Cerebellar nuclear complex (tissue), 1 donor: ENCODE results near the gene PRSS1.
A peak's percentile ranks its signal among the peaks of the same experiment; 100 is the strongest.
"Not testable (repeated sequence)": the region's sequence is repeated elsewhere in the genome, so short reads cannot be mapped to it uniquely, and the experiment has no call there.

Experiments used
- DNase-seq, 2 experiments: peaks; one replicate each; lab custom pipeline; 2025; lab: John Stamatoyannopoulos, UW

PRSS1 gene

GRCh38 chr7:142748410-142748809, 862 bp upstream of the PRSS1 start:
- not testable (repeated sequence) for DNase-seq

GRCh38 chr7:142750321-142750938, 1.2 kb downstream of the PRSS1 start:
- DNase-seq, result no peak

- DNase-seq, result not testable (repeated sequence)
These were observed 2.4 kb downstream of the PRSS1 start for GRCh38 chr7:142751526-142752175.

- no peak for DNase-seq
These were observed 3.3 kb downstream of the PRSS1 start for GRCh38 chr7:142752376-142753225.

- no peak for DNase-seq
These were observed 4.1 kb downstream of the PRSS1 start for GRCh38 chr7:142753366-142753765.

- not testable (repeated sequence) for DNase-seq
These were observed 4.7 kb downstream of the PRSS1 start for GRCh38 chr7:142753925-142754491.

GRCh38 chr7:142754681-142755575, 5.7 kb downstream of the PRSS1 start:
- peak; percentile 49 to 70 for DNase-seq

- not testable (repeated sequence) for DNase-seq
These were observed 9.0 kb downstream of the PRSS1 start for GRCh38 chr7:142758312-142758711.

- DNase-seq, result no peak
These were observed 10.2 kb downstream of the PRSS1 start for GRCh38 chr7:142759433-142759832.

- DNase-seq, result no peak
These were observed 10.9 kb downstream of the PRSS1 start for GRCh38 chr7:142760071-142760642.

- not testable (repeated sequence) for DNase-seq
These were observed 12.3 kb downstream of the PRSS1 start for GRCh38 chr7:142761606-142762005.

GRCh38 chr7:142762104-142762503, 12.8 kb downstream of the PRSS1 start:
- no peak for DNase-seq

- DNase-seq, result no peak
These were observed 18.2 kb downstream of the PRSS1 start for GRCh38 chr7:142767451-142767850.

- DNase-seq, result no peak
These were observed 18.6 kb downstream of the PRSS1 start for GRCh38 chr7:142767861-142768260.

- not testable (repeated sequence) for DNase-seq
These were observed 19.6 kb downstream of the PRSS1 start for GRCh38 chr7:142768885-142769284.

GRCh38 chr7:142770661-142771352, 21.5 kb downstream of the PRSS1 start, which contains the start of gene PRSS2:
Gene PRSS2 (plus strand): TSS chr7:142770970. CDS start chr7:142770983, 13 bp downstream.
- DNase-seq, result no peak

- no peak for DNase-seq
These were observed 22.1 kb downstream of the PRSS1 start for GRCh38 chr7:142771353-142771723.

GRCh38 chr7:142772051-142772450, 22.8 kb downstream of the PRSS1 start:
- no peak for DNase-seq

- no peak for DNase-seq
These were observed 23.4 kb downstream of the PRSS1 start for GRCh38 chr7:142772673-142773072.

- DNase-seq, result no peak
These were observed 24.0 kb downstream of the PRSS1 start for GRCh38 chr7:142773230-142773629.
